Fibroblast of lung (primary cell): ENCODE results near the gene MAP1B.
A peak's percentile ranks its signal among the peaks of the same experiment; 100 is the strongest.

Experiments used
- EZH2 ChIP-seq: IDR thresholded peaks from 2 replicates; pipeline ENCODE4 v1.5.1; 2012; ENCODE audit warnings: low read length, control low read depth, mild to moderate bottlenecking; ENCODE audit errors: missing control alignments
- TF ChIP-seq, protein P1 (sequence below), 2 donors: IDR thresholded peaks in 1 of 2; conservative IDR thresholded peaks in 1 of 2; 1 replicate in 1 of 2; 2 replicates in 1 of 2; pipeline ENCODE4 v1.5.1; 2011 to 2012; ENCODE audit warnings: low read length in 2 of 2, control low read depth in 1 of 2, inconsistent platforms in 1 of 2, low read depth in 1 of 2, mild to moderate bottlenecking in 1 of 2

DNA sequence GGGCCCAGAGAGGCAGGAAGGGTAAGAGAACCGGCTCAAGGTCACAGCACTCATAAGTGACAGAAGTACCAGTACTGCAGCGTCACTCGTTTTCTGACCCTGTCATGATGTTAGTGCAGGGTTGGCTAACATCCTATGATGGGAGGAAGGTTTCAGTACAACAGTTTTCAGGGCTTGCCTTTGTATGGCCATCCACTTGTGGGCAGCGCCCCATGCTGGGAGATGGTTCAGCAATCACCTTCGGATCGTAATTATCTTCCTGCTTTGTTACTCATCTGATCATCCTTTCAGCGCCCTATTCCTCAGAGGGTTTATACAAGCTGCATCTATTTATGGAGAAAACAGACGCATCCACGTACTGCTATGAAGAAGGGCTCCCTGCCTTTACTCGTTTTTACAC, 2.4 kb downstream of the MAP1B start:
- TF ChIP-seq, protein P1, sequence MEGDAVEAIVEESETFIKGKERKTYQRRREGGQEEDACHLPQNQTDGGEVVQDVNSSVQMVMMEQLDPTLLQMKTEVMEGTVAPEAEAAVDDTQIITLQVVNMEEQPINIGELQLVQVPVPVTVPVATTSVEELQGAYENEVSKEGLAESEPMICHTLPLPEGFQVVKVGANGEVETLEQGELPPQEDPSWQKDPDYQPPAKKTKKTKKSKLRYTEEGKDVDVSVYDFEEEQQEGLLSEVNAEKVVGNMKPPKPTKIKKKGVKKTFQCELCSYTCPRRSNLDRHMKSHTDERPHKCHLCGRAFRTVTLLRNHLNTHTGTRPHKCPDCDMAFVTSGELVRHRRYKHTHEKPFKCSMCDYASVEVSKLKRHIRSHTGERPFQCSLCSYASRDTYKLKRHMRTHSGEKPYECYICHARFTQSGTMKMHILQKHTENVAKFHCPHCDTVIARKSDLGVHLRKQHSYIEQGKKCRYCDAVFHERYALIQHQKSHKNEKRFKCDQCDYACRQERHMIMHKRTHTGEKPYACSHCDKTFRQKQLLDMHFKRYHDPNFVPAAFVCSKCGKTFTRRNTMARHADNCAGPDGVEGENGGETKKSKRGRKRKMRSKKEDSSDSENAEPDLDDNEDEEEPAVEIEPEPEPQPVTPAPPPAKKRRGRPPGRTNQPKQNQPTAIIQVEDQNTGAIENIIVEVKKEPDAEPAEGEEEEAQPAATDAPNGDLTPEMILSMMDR (conservative IDR thresholded peaks at IDR 0.05 in 1 of 2, IDR thresholded peaks at IDR 0.05 in 1 of 2; ENCODE audit: low read depth in 1 of 2, low read length in 2 of 2): peak in 1 of 2 donors; percentile 7
- TF ChIP-seq EZH2: no peak
